ENCODE results near the gene KLHL5.
"Not testable (repeated sequence)": the region's sequence is repeated elsewhere in the genome, so short reads cannot be mapped to it uniquely, and the experiment has no call there.

Gene KLHL5

GRCh38 chr4:39103291-39103690 is 41.3 kb downstream of the KLHL5 start:
- no peak for DNase-seq (ENCODE audit: low read depth)

DNA sequence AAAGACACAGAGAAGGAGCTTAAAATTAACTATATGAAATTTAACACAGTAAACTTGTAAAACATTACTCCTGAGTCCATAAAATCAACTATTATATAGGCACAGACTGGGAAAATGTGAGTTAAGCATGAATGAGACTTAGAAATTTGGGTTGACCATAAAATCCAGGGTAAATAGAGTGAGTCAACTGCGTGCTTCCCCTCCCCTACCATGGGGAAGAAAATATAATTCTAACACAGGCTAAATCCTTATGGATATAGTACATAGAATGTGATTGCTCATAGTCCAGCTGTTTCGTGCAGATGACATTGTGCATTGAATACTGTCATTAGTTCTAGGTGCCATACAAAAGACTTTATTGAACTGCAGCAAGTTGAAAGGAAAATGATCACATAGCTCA is 42.2 kb downstream of the KLHL5 start:
- no peak for DNase-seq (ENCODE audit: low read depth)

- no peak for DNase-seq (ENCODE audit: low read depth)
These were observed 44.0 kb downstream of the KLHL5 start for GRCh38 chr4:39106011-39106410.

DNA sequence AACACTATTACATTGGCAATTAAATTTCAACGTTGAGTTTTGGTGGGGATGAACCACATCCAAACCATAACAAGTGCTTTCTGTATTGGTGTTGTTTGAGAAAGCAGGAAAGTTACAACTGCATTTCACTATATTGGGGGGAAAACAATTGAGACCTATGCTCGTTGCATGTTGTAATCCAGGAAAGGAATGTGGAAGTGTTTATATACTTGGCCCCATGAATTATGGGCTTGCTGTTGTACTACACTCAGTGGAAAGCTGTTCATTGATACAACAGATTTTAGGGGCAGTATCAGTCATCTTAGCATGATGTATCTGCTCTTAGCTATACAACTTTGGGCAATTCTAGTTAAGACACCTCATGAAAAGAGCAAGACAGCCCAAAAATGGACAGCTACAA is 52.4 kb downstream of the KLHL5 start:
- DNase-seq (ENCODE audit: low read depth) = no peak

GRCh38 chr4:39118034-39118658 is 56.1 kb downstream of the KLHL5 start:
- no peak for DNase-seq (ENCODE audit: low read depth)

DNA sequence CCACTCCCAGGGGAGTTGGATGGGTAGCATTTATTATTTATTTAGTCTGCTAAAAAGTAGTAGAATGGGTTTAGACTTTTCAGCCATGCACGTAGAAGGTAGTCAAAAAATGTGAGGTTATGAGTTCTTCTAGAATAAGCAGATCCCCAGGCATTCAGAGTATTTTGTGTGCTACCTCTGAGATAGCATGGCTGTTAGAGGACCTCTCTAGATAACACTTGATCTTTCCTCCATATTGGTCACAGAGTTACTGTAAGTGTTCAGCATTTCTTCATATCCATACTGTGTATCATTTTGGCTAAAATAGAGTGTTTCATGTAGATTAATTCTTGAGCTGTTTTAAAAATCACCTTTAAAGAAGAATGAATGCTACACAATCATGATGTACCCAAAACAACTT is 58.4 kb downstream of the KLHL5 start:
- DNase-seq (ENCODE audit: low read depth) = no peak

- DNase-seq (ENCODE audit: low read depth) = no peak
These were observed 63.0 kb downstream of the KLHL5 start for GRCh38 chr4:39124885-39125599.

DNA sequence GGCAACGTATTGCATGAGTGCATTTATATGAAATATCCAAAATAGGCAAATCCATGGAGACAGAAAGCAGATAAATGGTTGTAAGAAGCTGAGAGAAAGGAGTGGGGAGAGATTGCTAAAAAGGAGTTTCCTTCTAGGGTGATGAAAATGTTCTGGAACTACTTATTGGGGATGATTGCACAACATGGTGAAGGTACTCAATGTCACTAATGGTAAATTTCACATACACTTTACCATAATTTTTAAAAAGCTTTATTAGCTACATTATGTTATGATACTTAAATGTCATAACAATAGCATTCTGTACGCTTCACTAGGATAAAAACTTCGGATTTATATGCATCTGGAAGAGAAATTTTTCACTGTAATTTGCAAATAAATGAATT is 63.6 kb downstream of the KLHL5 start:
- DNase-seq (ENCODE audit: low read depth) = no peak

GRCh38 chr4:39126256-39127095 is 64.4 kb downstream of the KLHL5 start:
- no peak for DNase-seq (ENCODE audit: low read depth)

DNA sequence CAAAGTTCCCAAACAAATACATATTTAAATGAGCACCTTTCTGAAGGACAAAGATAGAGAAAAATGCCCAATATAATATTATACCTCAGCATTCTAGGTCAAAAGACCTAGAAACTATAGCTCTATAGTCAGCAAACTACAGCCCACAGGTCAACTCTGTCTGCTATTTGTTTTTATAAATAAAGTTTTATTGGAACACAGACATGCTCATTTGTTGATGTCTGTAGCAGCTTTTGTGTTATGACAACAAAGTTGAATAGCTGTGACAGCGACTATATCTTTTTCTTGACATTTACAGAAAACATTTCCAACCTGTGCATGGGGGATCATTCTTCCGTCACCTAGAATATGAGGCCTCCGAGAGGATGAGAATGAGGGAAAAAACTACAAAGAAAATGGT is 71.6 kb downstream of the KLHL5 start:
- no peak for DNase-seq (ENCODE audit: low read depth)

DNA sequence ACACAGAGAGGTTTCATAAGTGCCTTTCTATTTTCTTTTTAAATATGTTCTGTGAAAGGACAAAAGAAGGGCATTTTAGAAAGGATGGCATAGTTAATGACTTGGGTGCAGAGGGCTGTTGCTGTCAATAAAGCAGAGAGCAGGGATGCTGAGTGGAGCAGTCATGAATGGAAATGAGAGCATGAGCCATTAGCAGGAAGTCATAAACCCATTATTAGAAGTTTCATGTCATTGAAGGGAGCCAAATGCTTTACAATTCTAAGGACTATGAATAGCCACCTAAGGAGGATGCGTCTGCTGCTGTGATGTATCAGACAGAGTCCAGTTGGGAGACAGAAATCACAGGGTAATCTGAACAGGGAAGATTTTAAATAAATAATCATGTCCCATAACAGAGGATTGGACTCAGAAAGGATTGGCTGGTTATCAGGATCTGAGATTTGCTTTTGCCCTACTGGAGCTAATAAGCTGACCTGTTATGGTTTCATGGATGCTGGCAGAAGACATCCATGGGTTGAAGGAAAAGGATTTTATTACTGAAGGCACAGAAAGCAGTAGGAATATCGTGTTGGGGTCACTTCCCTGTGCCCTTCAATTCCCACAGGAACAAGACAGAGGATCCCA is 72.8 kb downstream of the KLHL5 start:
- DNase-seq (ENCODE audit: low read depth) = no peak

GRCh38 chr4:39138227-39138626 is 76.2 kb downstream of the KLHL5 start:
- DNase-seq (ENCODE audit: low read depth) = not testable (repeated sequence)

DNA sequence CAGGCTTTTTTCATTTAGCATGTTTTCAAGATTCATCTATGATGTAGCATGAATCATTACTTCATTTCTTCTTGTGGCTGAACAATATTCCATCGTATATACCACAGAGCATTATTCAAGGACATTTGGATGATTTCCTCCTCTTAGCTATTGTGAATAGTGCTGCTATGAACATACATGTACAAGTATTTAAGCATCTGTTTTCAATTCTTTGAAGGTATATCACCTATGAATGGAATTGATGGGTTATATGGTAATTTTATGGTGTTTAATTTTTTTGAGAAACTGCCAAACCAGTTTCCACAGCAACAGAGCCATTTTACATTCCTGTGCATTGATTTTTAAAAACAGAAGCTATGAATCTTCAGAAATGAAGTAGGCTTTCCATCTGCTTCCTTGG is 84.2 kb downstream of the KLHL5 start:
- DNase-seq (ENCODE audit: low read depth) = no peak

DNA sequence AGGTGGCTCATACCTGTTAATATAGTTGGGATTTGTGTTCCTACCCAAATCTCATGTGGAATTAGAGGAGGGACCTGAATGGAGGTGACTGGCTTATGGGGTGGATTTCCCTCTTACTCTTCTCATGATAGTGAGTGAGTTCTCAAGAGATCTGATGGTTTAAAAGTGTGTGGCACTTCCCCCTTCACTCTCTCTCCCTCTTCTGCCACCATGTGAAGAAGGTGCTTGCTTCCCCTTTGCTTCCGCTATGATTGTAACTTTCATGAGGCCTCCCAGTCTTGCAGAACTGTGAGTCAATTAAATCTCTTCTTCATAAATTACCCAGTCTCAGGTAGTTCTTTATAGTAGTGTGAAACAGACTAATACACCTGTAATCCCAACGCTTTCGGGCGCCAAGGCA is 92.0 kb downstream of the KLHL5 start:
- DNase-seq (ENCODE audit: low read depth) = no peak

DNA sequence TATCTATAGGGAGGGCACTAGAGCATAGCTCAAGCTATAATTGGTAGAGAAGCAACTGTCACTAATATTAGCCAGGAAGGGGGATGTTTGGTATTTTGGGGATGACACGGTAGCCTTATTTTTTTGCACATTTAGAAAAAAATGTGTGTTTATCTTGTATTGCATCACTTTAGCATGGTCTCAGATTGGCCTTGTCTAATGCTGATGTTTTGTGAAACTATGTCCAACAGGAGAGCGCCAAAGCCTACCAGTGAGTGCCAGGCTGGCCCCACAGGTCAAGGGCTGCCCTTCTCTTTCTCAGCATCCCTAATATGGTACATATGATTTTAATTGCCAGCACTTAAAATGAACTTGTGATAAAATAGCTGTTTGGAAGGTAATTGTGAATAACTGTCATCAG is 95.5 kb downstream of the KLHL5 start:
- no peak for DNase-seq (ENCODE audit: low read depth)

- no peak for DNase-seq (ENCODE audit: low read depth)
These were observed 104.1 kb downstream of the KLHL5 start for GRCh38 chr4:39166177-39166576.

DNA sequence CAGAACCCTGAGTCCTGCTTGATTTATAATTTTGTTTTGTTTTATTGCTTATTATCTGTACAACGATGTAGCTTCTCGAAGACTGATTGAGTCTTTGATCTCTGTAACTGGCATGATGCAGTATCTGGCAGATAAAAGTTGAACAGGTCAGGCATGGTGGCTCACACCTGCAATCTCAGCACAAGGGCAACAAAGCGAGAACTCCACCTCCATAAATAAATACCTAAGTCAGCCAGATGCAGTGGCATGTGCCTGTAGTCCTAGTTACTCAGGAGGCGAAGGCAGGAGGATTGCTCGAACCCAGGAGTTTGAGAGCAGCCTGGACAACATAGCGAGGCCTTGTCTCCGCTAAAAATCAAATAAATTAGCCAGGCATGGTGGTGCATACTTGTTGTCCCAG is 104.6 kb downstream of the KLHL5 start:
- DNase-seq (ENCODE audit: low read depth) = no peak

DNA sequence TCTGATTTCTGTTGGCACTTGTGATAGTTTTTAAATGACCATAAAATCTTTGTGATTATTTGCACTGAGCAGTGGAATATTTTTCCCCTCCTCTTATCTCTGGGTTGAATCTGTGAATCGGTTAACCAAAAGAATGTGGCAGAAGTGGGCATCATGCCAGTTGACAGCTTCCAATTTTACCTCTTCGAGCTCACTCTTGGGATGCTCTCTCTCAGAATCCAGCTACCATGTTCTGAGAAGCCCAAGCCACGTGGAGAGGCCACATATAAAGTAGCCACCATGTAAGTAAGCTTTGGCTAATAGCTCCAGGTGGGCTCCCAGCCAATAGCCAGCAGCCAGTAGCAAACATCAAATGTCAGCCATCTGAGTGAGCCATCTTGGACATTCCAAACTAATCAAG is 107.4 kb downstream of the KLHL5 start:
- DNase-seq (ENCODE audit: low read depth) = no peak

- no peak for DNase-seq (ENCODE audit: low read depth)
These were observed 108.3 kb downstream of the KLHL5 start for GRCh38 chr4:39170301-39170700.

Measured in CMK (cell line).